HCT116 (cell line): ENCODE measurements around the gene COL16A1. TPM values are rescaled to one million over a fixed set of nuclear protein-coding genes. Genes with fewer than 3 reads are reported as not detected.

Source experiments
- ATAC-seq: fragments of 200-7000 bp; cut with Tn5 transposase; 2 replicates; pipeline ENCODE4 v1.9.1; 2020; ENCODE audit warnings: mild to moderate bottlenecking, moderate library complexity
- BruUV-seq: library from RNA; stranded (reverse); fragments of 400-500 nt; replicated peaks from 2 replicates; lab custom pipeline; 2021; lab: Mats Ljungman, UMichigan
- CTCF ChIA-PET: fragments of 300-600 bp; sonication (Branson Sonifier 250); formaldehyde crosslinking; loops from one replicate; lab custom pipeline; 2021; ENCODE audit warnings: antibody characterized with exemption; lab: Charles Lee
- POLR2A ChIA-PET: fragments of 300-600, 350-600 bp; sonication (Branson Sonifier 250); formaldehyde crosslinking; loops from one replicate; lab custom pipeline; 2021; ENCODE audit warnings: antibody characterized with exemption; lab: Charles Lee
- RAD21 ChIA-PET, 2 experiments: fragments of 300-600 bp; sonication (Branson Sonifier 250); formaldehyde crosslinking; loops; one replicate each; lab custom pipeline; 2023; ENCODE audit warnings: low total read pairs in 2 of 2; ENCODE audit not compliant: uncharacterized antibody in 2 of 2, unreplicated experiment in 2 of 2, low non-redundant PET in 1 of 2; lab: Charles Lee
- DNase-seq: peaks from one replicate; pipeline ENCODE4 v3.0.0-alpha.2; 2010; ENCODE audit warnings: low read depth, low spot score
- H2AFZ ChIP-seq: fragments of 200-600 bp; shearing (Covaris generic), sonication (generic); 2 replicates; pipeline ENCODE4 v1.6.1; 2017; ENCODE audit warnings: low read depth, mixed run types, mixed read lengths, antibody characterized with exemption, low read length; ENCODE audit not compliant: poor library complexity, severe bottlenecking
- H3K27ac ChIP-seq: 2 replicates; pipeline ENCODE4 v1.5.1; 2012; ENCODE audit warnings: low read depth, low read length
- H3K27me3 ChIP-seq: fragments of 200-600 bp; sonication (generic); 2 replicates; pipeline ENCODE4 v1.6.1; 2016; ENCODE audit warnings: mixed run types, low read length, mixed read lengths; ENCODE audit not compliant: insufficient read depth
- H3K36me3 ChIP-seq, 2 experiments: fragments of 200-500 bp in 1 of 2; fragments of 200-600 bp in 1 of 2; sonication (Bioruptor generic) in 1 of 2; sonication (generic) in 1 of 2; 2 replicates each; pipeline versions ENCODE4 v1.5.1 to v1.6.1; 2014 to 2016; ENCODE audit warnings: low read length in 2 of 2, inconsistent platforms in 1 of 2, mixed read lengths in 1 of 2, mixed run types in 1 of 2; ENCODE audit not compliant: insufficient read depth in 2 of 2, control insufficient read depth in 1 of 2
- H3K4me1 ChIP-seq, 2 experiments: fragments of 200-600 bp in 1 of 2; sonication (generic) in 1 of 2; 2 replicates each; pipeline versions ENCODE4 v1.5.1 to v1.6.1; 2012 to 2017; ENCODE audit warnings: low read length in 2 of 2, inconsistent platforms in 1 of 2, mild to moderate bottlenecking in 1 of 2, mixed read lengths in 1 of 2, mixed run types in 1 of 2, moderate library complexity in 1 of 2; ENCODE audit not compliant: insufficient read depth in 2 of 2, control insufficient read depth in 1 of 2
- H3K4me2 ChIP-seq: fragments of 200-600 bp; sonication (generic); 2 replicates; pipeline ENCODE4 v1.6.1; 2017; ENCODE audit warnings: mixed run types, low read length, mixed read lengths
- H3K4me3 ChIP-seq, 2 experiments: fragments of 200-600 bp in 1 of 2; sonication (generic) in 1 of 2; replicated peaks in 1 of 2; 2 replicates each; pipeline ENCODE4 v1.5.1; 2011 to 2016; ENCODE audit warnings: low read length in 2 of 2, control low read depth in 1 of 2, low read depth in 1 of 2, mild to moderate bottlenecking in 1 of 2, mixed read lengths in 1 of 2, mixed run types in 1 of 2
- H3K79me2 ChIP-seq: fragments of 200-600 bp; sonication (generic); 2 replicates; pipeline ENCODE4 v1.6.1; 2017; ENCODE audit warnings: mild to moderate bottlenecking, mixed run types, low read length, moderate library complexity, mixed read lengths; ENCODE audit not compliant: insufficient read depth
- H3K9ac ChIP-seq: fragments of 200-600 bp; sonication (generic); 2 replicates; pipeline ENCODE4 v1.6.1; 2016; ENCODE audit warnings: low read length, mixed read lengths
- H3K9me2 ChIP-seq: fragments of 200-600 bp; sonication (generic), shearing (Covaris generic); 2 replicates; pipeline ENCODE4 v1.6.1; 2017; ENCODE audit warnings: mixed run types, mild to moderate bottlenecking, moderate library complexity; ENCODE audit not compliant: insufficient read depth
- H3K9me3 ChIP-seq, 2 experiments: fragments of 200-500 bp in 1 of 2; fragments of 200-600 bp in 1 of 2; sonication (Bioruptor generic) in 1 of 2; sonication (generic) in 1 of 2; 2 replicates each; pipeline ENCODE4 v1.6.1; 2014 to 2017; ENCODE audit warnings: low read length in 2 of 2, mixed read lengths in 2 of 2, inconsistent platforms in 1 of 2, low read depth in 1 of 2, mild to moderate bottlenecking in 1 of 2, mixed run types in 1 of 2, moderate library complexity in 1 of 2; ENCODE audit not compliant: control insufficient read depth in 1 of 2, insufficient read depth in 1 of 2
- H4K20me1 ChIP-seq: fragments of 200-600 bp; sonication (generic), shearing (Covaris generic); 2 replicates; pipeline ENCODE4 v1.6.1; 2017; ENCODE audit warnings: mixed run types, mild to moderate bottlenecking, moderate library complexity; ENCODE audit not compliant: insufficient read depth
- CBX3 ChIP-seq: IDR thresholded peaks from 2 replicates; pipeline ENCODE4 v1.6.1; 2012; ENCODE audit warnings: low read depth
- CEBPB ChIP-seq: IDR thresholded peaks from 2 replicates; pipeline ENCODE4 v1.6.1; 2012; ENCODE audit warnings: low read depth
- CTCF ChIP-seq, 3 experiments: fragments of 200-600 bp in 1 of 3; sonication (generic) in 1 of 3; IDR thresholded peaks in 2 of 3; conservative IDR thresholded peaks in 1 of 3; 2 replicates each; pipeline ENCODE4 v1.5.1; 2012 to 2017; ENCODE audit warnings: low read depth in 2 of 3, low read length in 2 of 3, antibody characterized with exemption in 1 of 3, borderline replicate concordance in 1 of 3, control low read depth in 1 of 3, mild to moderate bottlenecking in 1 of 3, mixed read lengths in 1 of 3, mixed run types in 1 of 3, moderate library complexity in 1 of 3; ENCODE audit not compliant: insufficient read depth in 1 of 3
- EGR1 ChIP-seq: IDR thresholded peaks from 2 replicates; pipeline ENCODE4 v1.6.1; 2012; ENCODE audit warnings: low read depth
- EZH2phosphoT487 ChIP-seq: fragments of 200-600 bp; IDR thresholded peaks from 2 replicates; pipeline ENCODE4 v1.6.1; 2018; ENCODE audit warnings: antibody characterized with exemption, borderline replicate concordance
- POLR2A ChIP-seq: IDR thresholded peaks from 2 replicates; pipeline ENCODE4 v1.7.0; 2011; ENCODE audit warnings: borderline replicate concordance; ENCODE audit not compliant: insufficient read depth, insufficient read length; ENCODE audit errors: extremely low read depth
- POLR2AphosphoS5 ChIP-seq: IDR thresholded peaks from 2 replicates; pipeline ENCODE4 v1.6.1; 2011; ENCODE audit warnings: mild to moderate bottlenecking, low read depth, low read length, moderate library complexity
- RAD21 ChIP-seq: IDR thresholded peaks from 2 replicates; pipeline ENCODE4 v1.6.1; 2012; ENCODE audit warnings: low read depth, mild to moderate bottlenecking
- REST ChIP-seq: IDR thresholded peaks from 2 replicates; pipeline ENCODE4 v1.6.1; 2012; ENCODE audit warnings: low read depth
- SRF ChIP-seq: IDR thresholded peaks from 2 replicates; pipeline ENCODE4 v1.6.1; 2012; ENCODE audit warnings: low read depth
- ZFX ChIP-seq: fragments of 450-650 bp; IDR thresholded peaks from 2 replicates; pipeline ENCODE4 v1.6.1; 2017
- ZNF274 ChIP-seq: fragments of 200-500 bp; sonication (Bioruptor generic); IDR thresholded peaks from 2 replicates; pipeline ENCODE4 v1.6.1; 2014; ENCODE audit warnings: mild to moderate bottlenecking, low read depth, low read length, inconsistent platforms
- intact Hi-C: fragments of 100-400 bp; cut with micrococcal nuclease; formaldehyde crosslinking; loops from 2 replicates; pipeline ENCODE4 v1.10.0; 2022
- total RNA-seq: library from RNA; stranded (reverse); gene quantifications from one replicate; pipeline ENCODE4 v1.2.1, GENCODE V29; 2021; ENCODE audit not compliant: unreplicated experiment
- TF ChIP-seq, protein P1 (sequence below): IDR thresholded peaks from 2 replicates; pipeline ENCODE4 v1.6.1; 2012

The COL16A1 gene
- total RNA-seq, 1 experiment from 2014 or later: 2.2 TPM

GRCh38 chr1:31625561-31626222 is 78.1 kb downstream of the COL16A1 start:
- H2AFZ ChIP-seq: no peak overlapping the region
- H3K4me3 ChIP-seq: no peak overlapping the region
- H3K27ac ChIP-seq: no peak overlapping the region
- ATAC-seq: 0 out of 2 replicates have a peak, but pooled peaks have one; percentile 18
- intact Hi-C loops: no loop called here
- CTCF ChIA-PET: no interaction called here
- DNase-seq: no peak
- RAD21 ChIA-PET: no interaction called here
- peaks cover 9 to 15% of the 10 kb centered on the region in 2 experiments; a peak in 3 of 4 replicates for H3K36me3 ChIP-seq
- no peaks in the 10 kb centered on the region for H4K20me1 ChIP-seq
- POLR2A ChIA-PET: no interaction called here
- no peaks in the 10 kb centered on the region; a peak in 1 of 4 replicates for H3K4me1 ChIP-seq
- no peaks in the 10 kb centered on the region for H3K9me2 ChIP-seq
- BruUV-seq: no TSS peak
- no peaks in the 10 kb centered on the region for H3K9me3 ChIP-seq
- H3K27me3 ChIP-seq: no peaks in the 10 kb centered on the region
- H3K4me2 ChIP-seq: no peak overlapping the region
- no peaks in the 10 kb centered on the region for H3K79me2 ChIP-seq
- no peak for TF ChIP-seq CTCF (IDR thresholded peaks at IDR 0.05 in 2 of 3, conservative IDR thresholded peaks at IDR 0.05 in 1 of 3; ENCODE audit: borderline replicate concordance in 1 of 3, insufficient read depth in 1 of 3, low read depth in 2 of 3, low read length in 2 of 3)
- TF ChIP-seq CEBPB: no peak
- TF ChIP-seq POLR2A: no peak
- TF ChIP-seq CBX3: no peak
- TF ChIP-seq, all 23 proteins: peak for 0
- H3K9ac ChIP-seq: no peak overlapping the region

DNA sequence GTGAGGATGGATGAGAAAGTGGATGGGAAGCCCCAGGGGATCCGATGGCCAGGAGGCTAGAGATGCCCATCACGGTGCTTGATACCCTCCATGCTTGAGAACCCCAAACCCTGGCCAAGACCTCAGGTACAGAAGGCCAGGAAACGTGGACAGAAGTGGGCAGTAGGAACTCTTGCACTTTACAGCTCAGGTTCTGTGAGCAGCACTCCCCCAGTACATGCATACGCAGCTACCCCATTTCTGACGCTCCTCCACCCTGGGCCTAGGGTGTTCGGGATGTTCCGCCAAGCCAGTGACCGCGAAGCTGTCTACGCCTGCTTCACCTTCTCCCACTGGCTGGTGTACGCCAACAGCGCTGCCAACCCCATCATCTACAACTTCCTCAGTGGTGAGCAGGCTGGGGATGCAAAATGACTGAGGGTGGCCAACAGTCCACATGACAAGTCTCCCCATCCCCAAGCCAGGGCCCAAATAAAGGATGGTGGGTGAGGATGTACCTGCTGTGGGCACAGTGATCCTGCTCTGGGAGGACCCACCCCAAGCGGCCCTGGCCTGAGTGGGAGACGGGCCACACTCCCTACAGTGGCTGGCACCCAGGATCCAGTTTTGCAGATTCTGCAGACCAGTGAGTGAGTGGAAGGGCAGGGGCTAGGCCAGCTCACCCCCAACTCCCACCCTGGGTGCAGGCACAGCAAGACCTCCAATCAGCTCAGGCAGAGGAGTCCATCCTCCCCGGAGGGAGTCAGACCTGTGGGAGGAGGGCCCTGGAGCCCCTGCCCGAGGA is 78.9 kb downstream of the COL16A1 start:
- H3K9me2 ChIP-seq: no peaks in the 10 kb centered on the region
- ChIA-PET POLR2A (no interaction called here), RAD21 (no interaction called here), CTCF (no interaction called here)
- no peaks in the 10 kb centered on the region for H3K9me3 ChIP-seq
- H3K9ac ChIP-seq: no peak overlapping the region
- no peaks in the 10 kb centered on the region for H3K79me2 ChIP-seq
- intact Hi-C loops: no loop called here
- no peak overlapping the region for H3K27ac ChIP-seq
- H3K27me3 ChIP-seq: no peaks in the 10 kb centered on the region
- H3K4me2 ChIP-seq: no peak overlapping the region
- no peak for DNase-seq
- H2AFZ ChIP-seq: no peak overlapping the region
- no peak overlapping the region for H3K4me3 ChIP-seq
- H4K20me1 ChIP-seq: no peaks in the 10 kb centered on the region
- no TSS peak for BruUV-seq
- ATAC-seq: no peak
- peaks cover 5 to 9% of the 10 kb centered on the region in 2 experiments; a peak in 3 of 4 replicates for H3K36me3 ChIP-seq
- H3K4me1 ChIP-seq: no peaks in the 10 kb centered on the region; a peak in 1 of 4 replicates
- TF ChIP-seq, protein P1, sequence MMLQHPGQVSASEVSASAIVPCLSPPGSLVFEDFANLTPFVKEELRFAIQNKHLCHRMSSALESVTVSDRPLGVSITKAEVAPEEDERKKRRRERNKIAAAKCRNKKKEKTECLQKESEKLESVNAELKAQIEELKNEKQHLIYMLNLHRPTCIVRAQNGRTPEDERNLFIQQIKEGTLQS: no peak
- no peak for TF ChIP-seq EGR1
- no peak for TF ChIP-seq RAD21
- TF ChIP-seq EZH2phosphoT487: no peak
- no peak for TF ChIP-seq CEBPB
- no peak for TF ChIP-seq REST
- no peak for TF ChIP-seq POLR2AphosphoS5
- TF ChIP-seq ZNF274: no peak
- no peak for TF ChIP-seq ZFX
- TF ChIP-seq SRF: no peak
